GM18907 (cell line): Measurements from ENCODE around the gene PDE5A.
A peak's percentile ranks its signal among the peaks of the same experiment; 100 is the strongest.
"Not testable (repeated sequence)": the region's sequence is repeated elsewhere in the genome, so short reads cannot be mapped to it uniquely, and the experiment has no call there.

Experiments
- ATAC-seq: cut with Tn5 transposase; IDR thresholded peaks from one replicate; pipeline ENCODE4 v1.9.1; 2021; ENCODE audit warnings: mild to moderate bottlenecking, moderate library complexity; ENCODE audit not compliant: unreplicated experiment

The PDE5A gene

DNA sequence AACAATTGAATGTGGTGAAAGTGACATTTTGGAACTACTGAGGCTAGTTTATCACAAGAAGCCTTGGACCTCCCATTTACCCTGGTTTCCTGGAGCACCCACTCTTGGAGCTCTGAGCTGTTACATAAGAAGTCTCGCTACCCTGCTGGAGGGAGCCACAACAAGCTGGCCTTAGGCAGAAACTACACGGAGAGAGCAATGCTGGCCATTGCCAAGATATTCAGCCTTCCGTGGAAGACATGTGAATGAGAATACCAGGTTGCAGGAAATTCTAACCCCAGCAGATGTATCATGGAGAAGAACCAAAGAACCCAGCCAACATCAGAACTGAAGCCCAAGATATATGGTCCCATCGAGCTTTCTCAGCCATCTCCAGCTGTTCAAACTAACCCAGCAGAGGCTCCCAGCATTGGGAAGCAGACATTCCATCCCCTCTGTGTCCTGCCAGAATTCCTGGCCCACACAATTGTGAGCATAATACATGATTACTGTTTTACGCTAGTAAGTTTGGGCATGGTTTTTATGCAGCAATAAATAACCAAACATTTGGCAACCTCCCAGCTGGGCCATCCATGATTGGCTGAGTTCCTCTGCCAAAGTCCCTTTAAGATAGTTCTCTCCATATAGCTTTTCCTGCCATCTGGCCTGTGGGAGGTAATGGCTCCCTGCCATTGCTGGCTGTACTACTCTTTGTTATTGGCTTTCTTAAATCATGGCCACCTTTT is 17.9 kb upstream of the PDE5A start:
- ATAC-seq = no peak

DNA sequence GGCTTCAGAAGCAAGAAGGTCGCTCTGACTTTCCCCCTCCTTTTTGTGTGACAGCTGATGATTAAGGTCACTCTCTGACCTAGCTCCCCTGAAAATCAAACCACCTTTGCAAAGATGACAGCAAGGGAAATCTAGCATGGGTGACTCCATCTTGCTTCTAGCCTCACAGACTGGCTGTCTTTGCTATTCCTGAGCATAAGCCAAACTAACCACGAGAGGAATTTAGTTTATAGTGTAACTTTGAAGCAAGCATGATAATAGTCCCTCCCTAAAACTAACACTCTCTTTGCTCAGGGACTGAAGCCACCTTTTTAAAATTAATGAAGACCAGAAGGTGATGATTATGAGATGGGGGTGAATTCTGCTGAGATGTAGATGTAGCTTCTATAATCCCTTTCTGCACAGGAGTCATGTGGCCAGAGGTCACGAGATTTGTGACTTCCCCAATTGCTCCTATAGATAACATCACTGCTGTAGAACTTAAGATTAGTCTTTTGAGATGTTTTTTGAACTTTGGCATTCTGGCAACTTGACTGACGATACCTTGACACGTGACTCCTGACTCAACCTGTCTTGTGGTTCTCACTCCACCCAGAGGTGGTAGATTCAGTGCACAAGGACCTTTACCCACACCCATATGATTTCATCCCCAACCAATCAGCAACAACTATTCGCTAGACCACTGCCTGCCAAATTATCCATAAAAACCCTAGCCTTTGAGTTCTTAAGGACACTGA is 14.9 kb upstream of the PDE5A start:
- no peak for ATAC-seq

DNA sequence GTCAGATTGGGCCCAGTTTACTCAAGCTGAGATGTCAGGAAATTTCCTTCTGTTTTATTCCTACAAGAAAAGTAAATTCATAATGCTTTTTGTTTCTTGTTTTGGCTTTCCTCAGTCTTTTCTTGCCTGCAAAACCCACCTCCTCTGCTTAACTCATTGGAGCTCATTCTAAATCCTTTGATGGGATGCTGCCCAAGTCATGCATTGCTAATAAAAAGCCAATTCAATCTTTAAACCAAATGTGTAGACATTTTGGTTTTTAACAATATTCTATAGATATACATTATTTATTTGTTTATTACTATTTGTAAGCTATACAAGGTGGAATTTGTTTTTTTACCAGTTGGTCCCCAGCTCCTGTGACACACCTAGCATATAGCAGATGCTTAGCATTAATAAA is 13.2 kb upstream of the PDE5A start:
- no peak for ATAC-seq

DNA sequence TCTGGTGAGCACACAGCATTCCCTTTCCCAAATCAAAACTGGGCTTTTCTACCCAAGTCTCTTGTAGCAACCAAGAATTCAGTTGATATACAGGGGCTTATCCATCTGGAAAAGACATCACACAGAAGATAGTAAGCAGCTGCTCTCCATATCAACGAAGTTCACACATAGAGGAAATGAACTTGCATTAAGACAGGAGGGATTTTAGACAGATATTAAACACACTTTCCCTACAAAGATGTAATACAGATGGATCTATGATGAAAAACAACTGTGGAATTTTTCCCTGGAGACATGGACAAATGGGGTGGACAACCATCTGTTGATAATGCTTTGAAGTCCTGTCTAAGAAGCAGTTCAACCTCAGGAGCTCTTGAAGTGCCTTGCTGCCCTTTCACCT is 9.8 kb upstream of the PDE5A start:
- no peak for ATAC-seq

DNA sequence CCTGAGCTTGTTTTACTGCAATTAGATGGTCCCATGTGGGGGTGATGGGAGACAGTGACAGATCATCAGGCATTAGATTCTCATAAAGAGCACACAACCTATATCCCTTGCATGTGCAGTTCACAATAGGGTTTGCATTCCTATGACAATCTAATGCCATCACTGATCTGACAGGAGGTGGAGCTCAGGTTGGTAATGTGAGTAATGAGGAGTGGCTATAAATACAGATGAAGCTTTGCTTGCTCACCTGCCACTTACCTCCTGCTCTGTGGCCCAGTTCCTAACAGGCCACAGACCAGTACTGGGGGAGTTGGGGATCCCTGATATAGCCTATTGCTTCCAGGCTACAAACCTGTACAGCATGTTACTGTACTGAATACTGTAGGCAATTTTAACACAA is 8.2 kb upstream of the PDE5A start:
- not testable (repeated sequence) for ATAC-seq

DNA sequence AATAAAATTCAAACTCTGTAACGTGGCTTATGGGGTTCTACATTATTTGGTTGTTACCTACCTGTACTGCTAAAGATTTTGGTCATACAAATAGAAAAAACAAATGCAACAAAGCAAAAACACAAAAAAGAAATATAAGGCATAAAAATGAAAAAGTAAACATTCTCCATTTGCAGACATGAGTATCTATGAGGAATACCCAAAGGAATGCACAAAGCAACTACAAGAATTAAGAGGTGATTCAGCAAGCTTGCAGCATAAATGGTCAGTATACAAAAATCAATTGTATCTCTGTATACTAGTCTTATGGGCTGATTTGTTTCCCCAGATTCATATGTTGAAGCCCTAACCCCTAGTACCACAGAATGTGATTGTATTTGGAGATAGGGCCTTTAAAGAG is 3.6 kb upstream of the PDE5A start:
- ATAC-seq = no peak

DNA sequence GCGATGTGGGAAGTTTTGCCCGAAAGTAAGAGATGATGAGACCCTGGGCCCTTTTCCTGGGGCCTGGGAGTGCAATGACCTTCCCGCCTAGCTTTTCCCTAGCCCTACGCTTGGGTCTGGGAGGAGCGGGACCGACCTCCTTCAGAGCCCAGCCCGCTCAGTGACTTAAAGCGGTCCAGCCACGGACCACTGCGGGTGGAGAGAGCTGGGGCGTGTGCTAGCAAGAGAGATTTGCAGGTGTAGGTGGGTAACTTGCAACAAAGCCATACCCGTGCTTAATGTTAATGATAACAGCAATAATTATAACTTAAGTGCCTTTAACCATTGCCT is 503 bp upstream of the PDE5A start:
- ATAC-seq = peak; percentile 40

DNA sequence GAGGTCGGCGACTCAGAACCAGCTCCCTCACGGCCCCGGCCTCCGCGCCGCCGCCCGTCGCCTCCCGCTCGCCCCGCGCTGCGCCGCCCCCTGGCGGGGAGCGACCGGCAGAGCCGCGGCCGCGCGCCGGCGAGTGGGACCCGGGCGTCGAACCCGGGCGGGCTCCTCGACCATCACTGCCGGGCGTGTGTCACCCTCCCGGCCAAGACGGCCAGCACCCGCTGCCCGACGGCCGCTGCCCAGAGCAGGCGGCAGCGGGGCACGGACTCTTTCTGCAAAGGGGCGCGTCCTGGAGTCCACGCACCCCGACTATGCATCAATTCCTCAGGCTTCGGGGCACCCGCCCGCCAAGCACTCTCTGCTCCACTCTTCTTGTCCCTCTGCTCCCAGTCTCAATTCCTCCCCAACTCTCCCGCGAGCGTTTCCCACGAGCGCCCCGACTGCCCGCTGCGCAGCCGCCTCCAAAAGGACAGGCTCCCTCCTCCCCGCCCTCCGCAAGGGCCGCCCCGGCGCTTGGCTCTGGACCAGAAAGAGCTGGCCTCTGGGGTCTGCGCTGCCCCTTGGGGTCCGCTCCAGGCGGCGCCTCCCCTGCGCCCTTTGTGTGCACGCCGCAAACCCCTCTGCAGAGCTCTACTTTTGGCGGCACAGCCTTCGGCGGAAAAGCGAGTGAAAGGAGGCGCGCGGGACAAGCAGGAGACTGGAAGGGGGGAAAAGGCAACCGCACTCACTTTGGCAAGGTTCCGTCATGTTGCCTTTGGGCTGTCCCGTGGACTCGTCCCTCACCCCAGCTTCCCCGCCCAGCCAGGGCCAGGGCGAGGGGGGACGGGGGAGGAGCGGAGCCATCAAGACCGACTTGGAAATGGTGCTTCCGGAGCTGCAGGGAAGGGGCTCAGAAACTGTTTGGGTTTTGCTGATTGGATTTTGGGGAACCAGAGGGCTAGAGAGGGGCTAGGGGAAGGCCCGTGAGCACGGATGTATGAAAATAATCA is 1.0 kb downstream of the PDE5A start:
- peak; percentile 66 for ATAC-seq

DNA sequence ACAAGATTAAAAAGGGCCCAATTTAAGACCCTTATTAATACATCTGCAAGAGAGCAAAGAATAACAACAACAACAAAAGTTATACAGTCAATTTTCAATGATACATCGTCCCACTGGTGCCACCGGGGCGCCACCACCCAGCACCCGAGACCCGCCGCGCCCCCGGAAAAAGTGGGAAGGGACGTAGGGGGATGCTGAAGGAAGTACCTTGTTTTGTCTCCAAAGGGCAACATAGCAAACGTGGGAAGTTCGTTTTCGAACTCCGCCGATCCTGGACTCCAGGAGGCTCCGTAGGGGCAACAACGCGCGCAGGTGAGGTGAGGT is 1.7 kb downstream of the PDE5A start:
- no peak for ATAC-seq

DNA sequence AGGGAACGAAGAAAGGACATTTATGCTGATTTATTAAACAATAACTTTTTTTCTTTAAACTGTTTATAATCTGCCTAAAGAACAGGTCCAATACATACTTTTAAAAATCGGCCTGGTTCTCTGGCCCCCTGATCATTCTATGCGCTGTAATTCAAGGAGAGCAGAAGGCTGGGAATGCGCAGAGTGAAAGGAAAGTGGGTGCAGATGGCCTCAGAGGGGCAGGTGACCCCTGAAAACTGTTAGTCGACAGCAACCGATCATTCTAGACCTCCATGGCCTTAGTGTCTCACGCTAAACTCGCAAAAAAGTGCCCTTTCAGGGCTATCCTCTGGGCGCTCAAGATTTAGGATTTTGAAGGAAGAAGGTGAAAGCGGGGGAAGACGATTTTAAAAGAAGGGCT is 2.2 kb downstream of the PDE5A start:
- no peak for ATAC-seq

DNA sequence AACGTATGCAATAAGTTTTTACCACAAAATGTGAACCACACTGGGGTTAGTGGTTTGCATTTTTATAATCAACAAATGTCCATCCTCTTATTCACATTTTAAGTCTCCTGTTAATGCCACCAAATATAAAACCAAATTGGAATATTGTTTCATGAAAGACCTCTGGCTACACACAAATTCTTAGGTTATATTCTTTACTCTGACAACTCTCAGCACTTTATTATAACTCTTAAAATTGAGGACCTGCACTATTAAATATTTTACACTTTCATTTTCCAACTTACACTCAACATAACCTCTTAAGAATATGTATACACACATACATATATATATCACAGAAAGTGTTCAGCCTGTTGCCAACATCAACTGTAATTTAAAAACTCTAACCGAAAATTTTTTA is 2.8 kb downstream of the PDE5A start:
- ATAC-seq = no peak

DNA sequence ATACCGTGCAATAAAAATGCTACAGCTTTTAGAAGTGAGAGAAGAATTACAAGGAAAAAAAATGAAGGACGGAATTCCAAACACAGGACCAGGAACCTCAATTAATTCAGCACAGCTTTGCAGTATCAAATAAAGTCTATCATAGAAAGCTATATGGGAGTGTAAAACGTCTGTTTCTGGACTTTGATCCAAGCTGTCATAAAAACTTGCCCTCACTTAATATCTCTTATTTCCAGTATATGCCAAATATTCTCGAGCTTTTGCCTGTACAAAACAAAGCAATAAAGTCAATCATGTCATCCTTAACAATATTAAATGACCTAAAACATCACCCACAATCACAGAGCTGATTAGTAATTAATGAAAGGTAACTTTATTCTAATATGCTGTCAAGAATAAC is 4.2 kb downstream of the PDE5A start:
- no peak for ATAC-seq

DNA sequence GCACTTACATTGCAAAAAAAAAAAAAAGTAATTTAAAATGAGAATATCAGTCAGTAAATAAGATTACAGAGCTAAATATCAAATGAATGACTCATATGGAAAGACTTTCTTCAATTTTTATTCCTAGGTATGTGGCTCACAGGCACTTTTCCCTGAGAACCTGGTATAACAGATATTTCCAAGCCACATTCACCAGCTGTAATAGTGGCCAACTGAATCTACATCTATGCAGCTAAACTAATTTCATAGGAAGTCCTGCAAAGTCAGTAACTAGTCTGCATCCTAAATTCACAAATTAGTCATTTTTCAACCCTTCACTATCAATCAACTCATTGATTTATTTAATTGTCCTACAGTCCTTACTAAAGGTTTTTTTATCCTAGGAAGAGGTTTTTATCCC is 5.6 kb downstream of the PDE5A start:
- no peak for ATAC-seq

DNA sequence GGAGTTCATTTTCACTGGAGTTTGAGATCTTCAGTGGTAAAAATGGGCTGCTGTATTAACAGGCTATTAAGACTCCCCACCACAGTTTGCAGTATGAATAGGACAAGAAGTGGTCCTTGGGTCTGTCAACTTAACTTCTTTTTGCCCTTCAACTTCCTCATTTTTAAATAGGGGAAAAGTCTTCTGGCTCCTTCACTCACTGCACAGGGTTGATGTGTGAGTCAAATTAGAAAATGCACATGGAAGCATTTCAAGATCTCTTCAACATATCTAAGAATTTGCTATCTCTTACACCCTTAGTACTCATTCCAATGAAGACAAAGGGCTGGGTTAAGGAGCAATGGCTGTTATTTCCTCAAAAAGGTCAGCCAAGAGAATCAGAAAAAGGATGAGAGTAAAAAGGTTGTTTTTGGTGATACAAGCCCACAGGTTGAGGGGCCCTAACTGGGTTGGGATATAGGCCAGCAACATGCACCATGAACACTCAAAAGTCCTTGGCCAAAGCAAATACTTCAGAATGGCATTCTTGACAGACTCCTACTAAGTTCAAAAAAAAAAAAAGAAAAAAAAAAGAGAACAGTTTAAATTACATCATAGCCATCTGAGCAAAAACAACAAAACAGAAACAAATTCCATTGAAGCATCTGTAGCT is 13.4 kb downstream of the PDE5A start:
- ATAC-seq = no peak

DNA sequence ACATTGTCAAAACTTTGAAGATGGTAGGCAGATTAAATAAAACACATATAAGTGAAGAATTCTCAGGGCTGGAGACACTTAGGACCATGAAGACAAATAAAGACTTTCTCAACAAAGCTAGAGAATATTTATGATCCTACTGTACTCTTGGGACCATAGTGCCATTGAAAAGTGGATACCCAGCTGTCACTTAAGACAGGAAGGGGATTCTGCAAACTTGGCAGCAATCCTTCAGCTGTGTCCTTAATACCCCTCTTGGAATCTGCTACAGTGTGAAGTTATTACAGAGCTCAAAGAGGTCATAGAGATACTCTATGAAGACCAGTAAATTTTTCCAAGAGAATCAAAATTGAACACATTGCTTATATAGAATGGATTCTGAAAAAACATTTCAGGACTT is 24.3 kb downstream of the PDE5A start:
- no peak for ATAC-seq

DNA sequence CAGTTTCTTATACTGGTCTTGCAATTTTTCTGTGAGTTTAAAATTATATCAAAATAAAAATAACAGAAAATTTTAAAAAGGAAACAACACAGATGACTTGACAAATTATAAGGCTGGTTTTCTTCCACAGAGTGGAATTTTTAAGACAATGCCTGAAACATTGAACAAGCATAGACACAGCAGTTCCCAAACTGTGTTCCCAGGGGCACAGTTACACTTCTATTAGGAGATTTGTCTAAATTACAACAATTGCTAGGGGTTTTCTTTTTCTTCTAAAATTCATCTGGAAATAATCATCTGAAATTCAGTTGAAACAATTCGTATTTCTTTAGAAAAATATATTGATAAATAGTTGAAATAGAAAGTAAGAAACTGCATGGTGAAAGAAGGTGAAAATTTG is 26.2 kb downstream of the PDE5A start:
- ATAC-seq = no peak

DNA sequence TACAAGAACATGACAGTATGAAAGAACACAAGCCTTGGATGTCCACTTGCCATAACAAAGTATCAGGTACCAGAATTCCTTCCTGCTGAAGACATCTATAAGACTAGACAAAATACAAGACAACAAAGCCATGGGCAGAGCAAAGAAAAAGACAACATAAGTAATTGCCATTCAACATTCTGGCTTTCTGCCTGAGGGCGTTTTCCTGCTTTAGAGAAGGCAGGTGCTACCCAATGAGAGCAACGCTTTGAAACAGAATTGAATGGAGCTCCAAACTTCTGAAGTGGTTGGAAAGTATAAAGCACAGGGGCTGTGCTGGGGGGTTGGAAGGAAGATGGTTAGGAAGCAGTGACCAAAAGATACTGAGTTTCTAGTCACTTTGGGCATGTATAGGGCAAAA is 30.1 kb downstream of the PDE5A start:
- ATAC-seq = no peak

DNA sequence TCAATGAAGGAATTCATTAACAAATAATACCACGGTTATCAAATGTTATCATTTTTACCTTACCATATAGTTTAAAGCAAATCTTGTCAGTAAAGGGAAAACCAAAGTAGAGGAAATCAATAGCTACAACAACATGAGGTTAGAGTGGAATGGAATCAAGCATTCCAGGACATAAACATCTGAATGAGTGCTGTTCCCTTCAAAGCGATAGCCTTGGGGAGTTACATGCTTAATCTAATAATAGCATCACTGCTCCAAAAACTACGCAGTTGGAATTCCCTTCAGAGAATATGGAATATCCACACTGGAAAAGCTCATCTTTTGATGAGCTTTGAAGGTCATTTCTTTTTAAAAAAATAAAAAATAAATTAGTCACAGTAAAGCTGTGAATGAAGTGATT is 31.2 kb downstream of the PDE5A start:
- ATAC-seq = no peak

DNA sequence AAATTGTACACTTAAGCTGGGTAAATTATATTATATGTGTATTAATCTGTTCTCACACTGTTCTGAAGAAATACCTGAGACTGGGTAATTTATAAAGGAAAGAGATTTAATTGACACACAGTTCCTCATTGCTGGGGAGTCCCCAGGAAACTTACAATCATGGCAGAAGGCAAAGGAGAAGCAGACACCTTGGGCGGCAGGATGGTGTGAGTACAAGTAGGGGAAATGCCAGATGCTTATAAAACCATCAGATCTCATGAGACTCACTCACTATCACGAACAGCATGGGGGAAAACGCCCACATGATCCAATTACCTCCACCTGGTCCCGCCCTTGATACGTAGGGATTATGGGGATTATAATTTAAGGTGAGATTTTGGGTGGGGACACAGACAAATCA is 34.9 kb downstream of the PDE5A start:
- ATAC-seq = no peak

DNA sequence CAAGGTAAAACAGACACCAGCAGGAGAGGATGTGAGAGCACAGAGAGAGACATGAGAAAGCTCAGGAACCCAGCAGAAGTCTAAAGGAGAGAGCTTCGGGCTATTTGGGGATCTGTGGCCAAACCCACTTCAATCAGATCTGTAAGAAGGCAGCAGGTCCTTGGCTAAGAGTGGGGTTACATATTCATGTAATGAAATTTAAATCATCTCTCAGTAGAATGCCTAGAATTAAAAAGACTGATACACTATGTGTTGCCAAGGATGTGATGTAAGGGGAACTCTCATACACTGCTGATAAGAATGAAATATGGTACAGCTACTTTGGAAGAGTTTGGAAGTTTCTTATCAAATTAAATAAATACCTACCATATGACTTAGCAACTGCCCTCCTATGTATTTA is 35.8 kb downstream of the PDE5A start:
- ATAC-seq = no peak

DNA sequence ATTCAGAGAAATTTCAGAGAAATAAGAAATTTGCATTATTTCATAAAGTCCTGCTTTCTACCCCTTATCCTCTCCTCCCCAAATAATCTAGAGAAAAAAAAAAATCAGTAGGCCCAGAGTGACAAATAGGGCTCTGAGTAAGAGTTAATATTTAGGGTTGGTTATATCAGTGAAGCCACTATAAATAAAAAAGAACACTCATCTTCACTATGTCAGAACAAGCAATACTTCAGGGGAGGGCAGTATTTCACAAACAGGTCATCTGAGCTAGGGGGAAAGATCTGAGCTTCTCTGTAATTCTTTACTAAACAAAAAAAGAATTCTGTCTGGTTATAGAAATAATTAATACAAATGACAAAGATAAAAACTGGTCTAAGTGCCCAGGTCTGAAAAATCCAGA is 39.4 kb downstream of the PDE5A start:
- ATAC-seq = no peak
